ENCODE data around the gene TBX2.

The TBX2 gene

GRCh38 chr17:61368832-61369450 is 30.7 kb upstream of the TBX2 start:
- DNase-seq (ENCODE audit: low read depth in 2 of 2) = no peak

DNA sequence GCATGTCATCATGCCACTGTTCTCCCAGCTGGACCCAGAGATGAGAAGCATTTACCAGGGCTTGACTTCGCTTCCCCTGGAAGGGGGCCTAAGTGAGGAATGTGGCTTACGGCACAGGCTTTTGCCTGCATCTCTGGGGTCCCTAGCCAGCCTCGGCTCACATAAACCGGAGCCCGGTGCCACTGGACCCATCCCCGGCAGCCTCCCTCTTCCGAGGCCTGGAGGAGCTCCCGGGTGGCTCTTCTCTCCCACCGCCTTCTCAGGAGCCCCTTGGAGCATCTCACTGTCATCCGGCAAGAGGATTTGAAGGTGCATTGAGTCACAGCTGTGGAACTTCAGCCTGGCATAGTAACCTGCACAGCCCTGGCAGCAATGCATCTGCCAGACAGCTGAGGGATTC is 29.9 kb upstream of the TBX2 start:
- DNase-seq (ENCODE audit: low read depth in 2 of 2) = no peak

DNA sequence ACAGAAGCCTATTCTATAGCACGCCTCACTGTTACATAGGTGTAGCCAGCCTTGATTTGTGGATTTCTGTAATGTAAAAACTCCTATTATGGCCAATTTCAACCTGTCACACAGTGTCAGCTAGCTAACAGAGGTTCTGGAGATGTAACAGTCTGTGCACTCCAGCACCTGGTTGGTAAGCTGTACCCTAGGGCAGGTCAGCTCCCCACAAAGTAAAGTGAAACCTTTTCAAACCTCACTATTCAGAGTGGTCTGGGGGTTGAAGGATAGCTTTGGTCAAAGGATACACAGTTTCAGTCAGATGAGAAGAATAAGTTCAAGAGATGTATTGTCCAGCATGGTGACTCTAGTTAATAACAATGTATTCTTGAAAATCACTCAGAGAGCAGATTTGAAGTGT is 28.5 kb upstream of the TBX2 start:
- DNase-seq (ENCODE audit: low read depth in 2 of 2) = no peak

GRCh38 chr17:61371606-61372005 is 28.0 kb upstream of the TBX2 start:
- no peak for DNase-seq (ENCODE audit: low read depth in 2 of 2)

GRCh38 chr17:61372436-61372835 is 27.2 kb upstream of the TBX2 start:
- no peak for DNase-seq (ENCODE audit: low read depth in 2 of 2)

GRCh38 chr17:61376931-61377838 is 22.5 kb upstream of the TBX2 start:
- DNase-seq (ENCODE audit: low read depth in 2 of 2) = no peak

DNA sequence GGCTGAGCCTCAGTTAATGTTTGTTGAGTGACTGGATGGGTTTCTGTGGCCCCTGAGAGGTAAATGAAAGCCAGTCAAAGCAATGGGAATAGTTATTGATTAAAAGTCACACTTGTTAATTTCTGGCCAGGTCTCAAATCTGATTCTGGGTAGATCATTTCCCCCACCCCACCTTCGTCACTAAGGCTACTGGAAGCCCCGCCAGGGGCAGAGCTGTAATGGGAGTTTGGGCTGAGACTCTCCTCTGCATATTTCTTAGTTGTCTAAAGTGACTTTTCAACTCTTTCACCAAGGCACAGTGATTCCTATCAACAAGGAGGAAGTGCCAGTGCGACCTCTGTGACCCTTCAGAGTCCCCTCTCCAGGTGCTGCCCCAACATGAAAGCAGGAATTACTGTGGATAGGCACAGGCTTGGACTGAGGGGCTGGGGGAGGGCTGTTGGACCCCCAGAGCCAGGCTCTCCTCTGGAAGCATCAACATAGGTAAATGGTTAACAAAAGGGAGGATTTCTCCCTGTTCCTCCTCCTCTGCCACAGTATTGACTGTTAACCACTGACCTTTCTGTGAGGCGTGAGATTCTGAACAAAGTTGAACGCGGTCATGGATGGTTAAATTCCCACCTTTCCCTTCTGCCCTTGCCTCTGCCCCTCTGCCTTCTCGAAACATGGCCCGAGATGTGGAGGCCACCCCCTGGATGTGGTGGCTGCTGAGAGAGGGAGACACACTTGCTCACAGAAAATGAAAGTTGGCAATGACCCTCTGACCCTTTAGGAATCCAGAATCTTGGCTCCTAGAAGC is 20.8 kb upstream of the TBX2 start:
- no peak for DNase-seq (ENCODE audit: low read depth in 2 of 2)

DNA sequence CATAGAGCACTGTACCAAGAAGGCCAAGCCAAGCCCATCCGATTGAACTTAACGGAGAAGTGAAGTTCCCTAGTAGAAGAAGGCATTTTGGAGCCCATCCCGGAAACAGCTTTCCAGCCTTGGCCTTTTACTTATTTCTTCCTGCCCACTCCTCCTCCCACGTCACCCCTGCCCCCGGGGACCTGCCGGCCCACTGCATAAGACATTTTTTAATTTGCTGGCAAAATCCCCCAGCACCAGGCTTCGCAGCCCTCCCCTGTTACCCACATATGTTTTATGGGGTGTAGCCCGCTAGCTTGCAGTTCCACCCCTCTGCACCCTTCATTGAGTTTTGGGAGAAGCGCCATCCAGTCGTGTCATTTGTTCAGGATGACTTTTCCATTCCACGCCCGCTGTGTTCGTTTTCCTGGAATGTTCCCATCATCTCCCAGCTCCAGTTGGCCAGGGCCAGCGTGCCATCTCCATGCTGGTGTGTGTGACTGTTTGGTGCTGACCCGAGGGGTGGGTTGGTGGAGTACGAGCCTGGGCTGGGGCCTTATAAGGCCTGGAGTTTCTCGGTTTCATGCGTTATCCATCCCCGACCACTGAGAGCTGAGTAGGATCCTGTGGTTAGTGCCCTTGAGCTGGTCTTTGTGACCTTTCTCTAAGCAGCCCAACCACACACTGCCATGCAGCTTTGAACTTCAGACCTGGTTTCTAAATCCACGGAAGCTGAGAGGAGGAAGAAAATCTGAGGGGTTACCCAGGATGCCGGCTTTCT is 20.0 kb upstream of the TBX2 start:
- DNase-seq (ENCODE audit: low read depth in 2 of 2) = no peak

DNA sequence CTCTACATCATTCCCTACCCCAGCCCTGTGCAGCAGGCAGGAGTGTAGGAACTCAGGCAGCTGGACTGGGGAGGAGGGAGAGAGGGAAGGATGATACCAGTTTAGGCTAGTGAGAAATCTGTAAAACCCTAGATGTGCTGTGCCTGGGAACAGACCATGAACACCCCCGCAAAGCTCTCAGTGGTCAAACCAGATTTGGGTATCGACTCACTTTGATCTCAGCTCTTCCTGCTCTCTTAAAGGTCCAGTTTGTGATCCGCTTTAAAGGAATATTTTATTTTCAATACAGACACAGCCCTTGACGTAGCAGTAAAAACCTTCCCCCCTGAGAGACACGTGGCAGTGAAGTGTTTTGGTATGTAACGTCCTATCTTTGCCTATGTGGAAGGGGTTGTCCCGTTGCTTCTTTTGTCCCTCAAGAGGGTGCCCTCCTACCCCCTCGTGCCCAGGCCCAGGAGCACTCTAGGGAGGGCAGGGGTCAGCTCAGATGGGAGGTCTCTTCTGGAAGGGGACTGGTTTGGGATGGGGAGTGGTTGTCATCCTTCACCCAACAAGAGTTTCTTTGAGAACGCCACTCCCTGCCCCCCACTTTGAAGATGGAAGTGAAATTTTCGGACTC is 19.3 kb upstream of the TBX2 start:
- DNase-seq (ENCODE audit: low read depth in 2 of 2) = no peak

DNA sequence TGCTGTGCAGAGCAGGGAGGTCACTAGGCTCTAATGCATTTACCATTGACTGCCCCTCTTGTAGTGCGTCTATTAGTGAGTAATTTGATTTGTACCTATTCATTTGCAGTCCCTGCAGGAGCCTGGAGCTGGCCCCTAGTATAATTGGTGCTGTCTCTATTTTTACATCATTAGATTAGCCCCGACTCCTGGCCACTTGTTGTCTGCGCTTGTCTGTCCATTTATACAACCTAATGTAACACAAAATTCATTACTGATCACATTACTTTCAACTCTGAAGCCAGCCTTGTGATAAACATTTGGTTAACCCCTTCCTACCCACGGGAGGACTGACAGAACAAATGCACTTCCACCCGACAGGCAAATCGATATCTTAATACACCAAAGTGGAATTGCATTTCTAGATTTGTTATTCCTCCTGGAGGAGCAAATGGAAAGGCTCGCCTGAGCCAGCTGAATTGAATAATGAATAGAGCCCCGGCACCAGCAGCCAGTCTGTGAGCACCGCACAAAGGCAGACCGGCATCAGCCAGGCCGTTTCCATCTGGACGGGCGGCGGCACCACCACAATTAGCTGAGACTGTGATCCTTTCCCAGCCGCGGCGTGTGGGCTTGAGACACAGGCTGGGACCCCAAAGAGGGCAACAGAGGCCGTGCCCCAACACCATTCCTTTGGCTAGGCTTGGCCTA is 18.7 kb upstream of the TBX2 start:
- DNase-seq (ENCODE audit: low read depth in 2 of 2) = no peak

- DNase-seq (ENCODE audit: low read depth in 2 of 2) = no peak
Observed at GRCh38 chr17:61381537-61381936, 18.1 kb upstream of the TBX2 start.

DNA sequence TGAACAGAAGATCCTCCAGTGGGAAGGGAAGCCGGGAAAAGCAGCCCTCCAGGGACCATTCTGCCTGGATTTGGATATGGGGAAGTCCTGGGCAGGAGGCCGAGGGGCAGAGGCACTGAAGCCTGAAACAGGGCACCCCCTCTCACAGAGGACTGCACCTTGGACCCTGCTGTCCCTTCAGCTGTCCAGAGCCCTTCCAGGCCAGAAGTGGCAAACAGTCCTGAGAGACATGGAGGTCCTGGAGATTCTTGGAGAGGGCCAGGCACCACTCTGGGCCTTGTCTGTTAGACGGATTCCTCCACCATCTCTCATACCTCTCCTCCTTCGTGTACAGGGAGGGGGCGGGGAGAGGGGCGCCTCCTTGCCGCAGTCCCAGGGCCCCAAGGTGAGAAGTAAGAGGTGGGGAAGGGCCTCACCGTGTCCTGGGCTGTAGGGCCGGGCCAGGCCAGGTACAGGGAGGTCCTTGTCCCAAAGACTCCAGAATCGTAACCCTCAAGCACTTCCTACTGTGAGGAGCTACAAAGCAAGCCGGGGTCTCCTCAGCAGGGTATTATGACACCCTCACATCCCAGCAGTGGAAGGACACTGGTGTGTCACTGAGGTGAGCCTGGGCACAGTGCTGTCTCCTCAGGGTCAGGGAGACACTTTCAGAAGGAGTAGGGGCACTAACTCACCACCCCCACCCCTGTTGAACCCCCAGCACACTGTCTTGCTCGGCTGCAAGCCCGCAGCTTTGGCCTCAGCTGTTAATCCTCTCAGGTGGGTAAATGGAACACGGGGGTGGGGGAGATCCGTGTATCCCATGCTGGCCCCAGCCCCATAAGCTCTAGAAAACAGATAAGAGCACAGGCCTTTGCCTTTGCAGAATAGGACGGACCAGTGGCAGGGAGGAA is 16.6 kb upstream of the TBX2 start:
- no peak for DNase-seq (ENCODE audit: low read depth in 2 of 2)

DNA sequence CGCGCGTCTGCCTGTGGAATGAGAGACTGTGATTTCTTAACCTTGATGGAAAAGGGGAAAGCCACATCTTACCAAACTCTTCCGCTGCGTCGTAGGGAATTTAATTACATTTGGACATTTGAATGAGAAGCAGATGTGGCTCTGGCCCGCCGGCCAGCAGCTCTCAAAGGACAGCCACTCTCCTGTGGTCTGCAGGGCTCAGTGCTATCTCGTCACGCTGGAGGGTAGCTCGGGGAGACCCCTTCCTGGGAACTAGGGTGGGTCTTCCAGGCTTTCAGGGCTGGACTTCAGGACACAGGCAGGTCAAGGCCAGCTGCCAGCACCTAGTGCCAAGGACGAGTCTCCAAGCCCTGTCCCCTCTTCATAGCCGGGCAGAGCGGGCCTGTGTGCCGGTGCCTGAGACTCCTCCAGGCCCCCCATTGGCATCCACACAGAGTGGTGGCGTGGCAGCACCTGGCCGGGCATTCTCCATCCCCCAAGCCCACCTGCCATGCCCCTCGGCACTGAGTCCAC is 15.9 kb upstream of the TBX2 start:
- DNase-seq (ENCODE audit: low read depth in 2 of 2) = no peak

DNA sequence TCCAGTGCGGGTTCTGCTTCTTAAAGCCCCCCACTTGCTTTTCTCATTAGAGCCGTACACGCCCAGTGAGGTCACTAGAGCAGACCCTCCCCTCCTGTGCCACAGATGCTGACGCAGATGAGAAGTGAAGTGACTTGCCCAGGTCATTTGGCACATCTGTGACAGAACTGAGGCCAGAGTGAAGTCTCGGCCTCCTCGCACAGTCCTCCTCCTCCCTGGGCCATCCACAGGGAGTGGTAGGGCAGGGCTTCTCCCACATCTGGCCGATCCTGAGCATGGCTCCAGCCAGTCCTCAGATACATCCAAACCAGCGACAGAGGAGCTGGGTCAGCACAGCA is 15.3 kb upstream of the TBX2 start:
- DNase-seq (ENCODE audit: low read depth in 2 of 2) = no peak

DNA sequence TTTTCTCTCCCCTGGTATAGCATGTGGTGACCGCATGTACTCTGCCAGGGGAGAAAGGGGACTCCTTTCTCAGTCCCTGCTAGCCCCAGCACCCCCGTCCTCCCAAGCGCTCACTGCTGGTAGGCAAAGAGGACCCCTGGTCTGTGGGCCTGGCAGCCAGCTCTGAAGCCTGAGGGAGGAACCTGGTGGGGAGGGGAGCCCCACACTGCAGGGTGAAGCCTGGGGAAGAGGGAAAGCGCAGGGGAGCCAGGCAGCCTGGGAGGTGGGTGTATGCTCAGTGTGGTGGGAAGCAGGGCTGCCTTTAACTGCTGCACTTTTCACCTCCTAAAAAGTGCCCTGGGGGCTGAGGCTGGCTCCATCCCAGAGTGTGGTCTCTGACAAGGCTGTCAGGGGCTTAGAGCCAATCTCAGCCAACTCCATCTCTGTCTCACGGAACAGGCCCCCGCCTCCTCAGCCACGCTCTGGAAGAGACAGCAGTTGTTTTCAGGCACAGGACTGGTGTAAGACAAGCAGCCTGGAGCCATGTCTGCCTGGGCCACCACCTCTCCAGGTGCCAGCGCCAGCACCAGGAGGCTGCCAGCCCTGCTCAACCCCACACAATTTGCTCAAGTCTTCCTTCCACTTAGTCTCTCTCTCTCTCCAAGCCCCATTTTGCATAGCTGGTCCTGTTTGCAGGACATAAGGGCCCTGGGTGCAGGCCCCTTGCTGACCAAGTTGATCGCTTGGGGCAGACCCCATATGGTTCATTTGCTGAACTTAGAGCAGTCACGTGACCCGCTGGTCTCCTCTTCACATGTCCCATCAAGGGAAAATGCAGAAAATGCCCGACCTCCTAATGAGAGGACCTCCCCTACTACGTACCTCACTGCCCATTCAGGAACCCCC is 14.7 kb upstream of the TBX2 start:
- DNase-seq (ENCODE audit: low read depth in 2 of 2) = no peak

GRCh38 chr17:61385577-61386236 is 13.9 kb upstream of the TBX2 start:
- DNase-seq (ENCODE audit: low read depth in 2 of 2) = no peak

- no peak for DNase-seq (ENCODE audit: low read depth in 2 of 2)
Observed at GRCh38 chr17:61386251-61386650, 13.4 kb upstream of the TBX2 start.

- DNase-seq (ENCODE audit: low read depth in 2 of 2) = no peak
Observed at GRCh38 chr17:61387011-61387410, 12.6 kb upstream of the TBX2 start.

Data from activated CD4-positive, alpha-beta T cell treated with anti-CD3 and anti-CD28 coated beads for 24 hours (primary cell).